Testis (tissue), 2 donors: ENCODE data around the gene EDNRB.

Experiments used
- CTCF ChIP-seq, 3 experiments: fragments of 450-650 bp in 2 of 3; fragments of 200-600 bp in 1 of 3; sonication (generic) in 1 of 3; IDR thresholded peaks; one replicate each; pipeline ENCODE4 v1.5.1; 2016 to 2019; ENCODE audit warnings: antibody characterized with exemption in 3 of 3, mild to moderate bottlenecking in 2 of 3, moderate library complexity in 1 of 3
- POLR2A ChIP-seq: fragments of 450-650 bp; IDR thresholded peaks from one replicate; pipeline ENCODE4 v1.6.1; 2017; ENCODE audit warnings: antibody characterized with exemption, mild to moderate bottlenecking, moderate library complexity

GRCh38 chr13:77866971-77867370 is 51.7 kb downstream of the EDNRB start:
- TF ChIP-seq POLR2A (no peak), CTCF (IDR thresholded peaks at IDR 0.05) (no peak)
